HG02623 (cell line): Measurements from ENCODE around the gene MRAS.

ENCODE experiments used
- ATAC-seq: cut with Tn5 transposase; IDR thresholded peaks from one replicate; pipeline ENCODE4 v1.9.1; 2021; ENCODE audit warnings: moderate library complexity; ENCODE audit not compliant: unreplicated experiment

Gene MRAS

GRCh38 chr3:138338811-138339210, 9.6 kb upstream of the MRAS start:
- ATAC-seq = no peak

- no peak for ATAC-seq
Measured at GRCh38 chr3:138340511-138340910, 7.9 kb upstream of the MRAS start.

- no peak for ATAC-seq
Measured at GRCh38 chr3:138344754-138345153, 3.6 kb upstream of the MRAS start.

GRCh38 chr3:138348754-138349739, 668 bp downstream of the MRAS start:
- ATAC-seq = no peak

GRCh38 chr3:138349926-138350665, 1.7 kb downstream of the MRAS start:
- ATAC-seq = no peak

GRCh38 chr3:138351151-138351550, 2.8 kb downstream of the MRAS start:
- no peak for ATAC-seq

GRCh38 chr3:138351916-138352550, 3.7 kb downstream of the MRAS start:
- no peak for ATAC-seq

GRCh38 chr3:138354376-138354775, 6.0 kb downstream of the MRAS start:
- ATAC-seq = no peak

- no peak for ATAC-seq
Measured at GRCh38 chr3:138355071-138355470, 6.7 kb downstream of the MRAS start.

- no peak for ATAC-seq
Measured at GRCh38 chr3:138356730-138357405, 8.5 kb downstream of the MRAS start.

GRCh38 chr3:138359148-138359918, 11.0 kb downstream of the MRAS start:
- no peak for ATAC-seq

- ATAC-seq = no peak
Measured at GRCh38 chr3:138359919-138360868, 11.8 kb downstream of the MRAS start.

- no peak for ATAC-seq
Measured at GRCh38 chr3:138360869-138361525, 12.6 kb downstream of the MRAS start.

- ATAC-seq = no peak
Measured at GRCh38 chr3:138361561-138361971, 13.2 kb downstream of the MRAS start.

- ATAC-seq = no peak
Measured at GRCh38 chr3:138362538-138362937, 14.2 kb downstream of the MRAS start.

- no peak for ATAC-seq
Measured at GRCh38 chr3:138363322-138363721, 14.9 kb downstream of the MRAS start.

- ATAC-seq = no peak
Measured at GRCh38 chr3:138364356-138365252, 16.2 kb downstream of the MRAS start.

GRCh38 chr3:138365253-138365555, 16.8 kb downstream of the MRAS start:
- ATAC-seq = no peak
